GM12865 (cell line): Measurements from ENCODE around the gene MCOLN3.
"Not testable (repeated sequence)": the region's sequence is repeated elsewhere in the genome, so short reads cannot be mapped to it uniquely, and the experiment has no call there.

Experiments
- DNase-seq: peaks from one replicate; pipeline ENCODE4 v3.0.0; 2010; ENCODE audit warnings: low read depth
- H3K4me3 ChIP-seq: 2 replicates; pipeline ENCODE4 v1.5.1; 2011; ENCODE audit warnings: mild to moderate bottlenecking, low read depth, low read length, control low read depth
- TF ChIP-seq, protein P1 (sequence below): IDR thresholded peaks from 2 replicates; pipeline ENCODE4 v1.5.1; 2011; ENCODE audit warnings: low read length, control low read depth, low read depth, inconsistent platforms; ENCODE audit not compliant: insufficient read depth; ENCODE audit errors: missing control alignments

Gene MCOLN3

DNA sequence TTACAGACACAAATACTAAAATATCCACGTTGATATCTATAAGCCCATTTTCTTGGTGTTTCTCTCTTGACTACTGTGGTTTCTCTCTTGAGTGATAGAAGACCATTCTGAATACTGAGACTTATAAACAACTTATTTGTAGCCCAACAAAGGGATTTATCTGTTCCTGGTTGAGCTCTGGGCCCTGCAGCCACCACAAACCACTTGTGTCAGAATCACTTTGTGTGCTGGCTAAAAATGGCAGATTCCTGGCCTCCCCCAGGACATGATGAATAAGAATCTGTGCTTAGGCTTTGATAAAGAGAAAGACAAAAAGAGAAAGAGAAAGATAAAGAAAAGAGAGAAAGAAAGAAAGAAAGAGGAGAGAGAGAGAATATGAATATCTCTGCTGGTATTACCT is 32.5 kb downstream of the MCOLN3 start:
- DNase-seq = no peak
- TF ChIP-seq, protein P1, sequence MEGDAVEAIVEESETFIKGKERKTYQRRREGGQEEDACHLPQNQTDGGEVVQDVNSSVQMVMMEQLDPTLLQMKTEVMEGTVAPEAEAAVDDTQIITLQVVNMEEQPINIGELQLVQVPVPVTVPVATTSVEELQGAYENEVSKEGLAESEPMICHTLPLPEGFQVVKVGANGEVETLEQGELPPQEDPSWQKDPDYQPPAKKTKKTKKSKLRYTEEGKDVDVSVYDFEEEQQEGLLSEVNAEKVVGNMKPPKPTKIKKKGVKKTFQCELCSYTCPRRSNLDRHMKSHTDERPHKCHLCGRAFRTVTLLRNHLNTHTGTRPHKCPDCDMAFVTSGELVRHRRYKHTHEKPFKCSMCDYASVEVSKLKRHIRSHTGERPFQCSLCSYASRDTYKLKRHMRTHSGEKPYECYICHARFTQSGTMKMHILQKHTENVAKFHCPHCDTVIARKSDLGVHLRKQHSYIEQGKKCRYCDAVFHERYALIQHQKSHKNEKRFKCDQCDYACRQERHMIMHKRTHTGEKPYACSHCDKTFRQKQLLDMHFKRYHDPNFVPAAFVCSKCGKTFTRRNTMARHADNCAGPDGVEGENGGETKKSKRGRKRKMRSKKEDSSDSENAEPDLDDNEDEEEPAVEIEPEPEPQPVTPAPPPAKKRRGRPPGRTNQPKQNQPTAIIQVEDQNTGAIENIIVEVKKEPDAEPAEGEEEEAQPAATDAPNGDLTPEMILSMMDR = no peak
- no peak overlapping the region for H3K4me3 ChIP-seq

DNA sequence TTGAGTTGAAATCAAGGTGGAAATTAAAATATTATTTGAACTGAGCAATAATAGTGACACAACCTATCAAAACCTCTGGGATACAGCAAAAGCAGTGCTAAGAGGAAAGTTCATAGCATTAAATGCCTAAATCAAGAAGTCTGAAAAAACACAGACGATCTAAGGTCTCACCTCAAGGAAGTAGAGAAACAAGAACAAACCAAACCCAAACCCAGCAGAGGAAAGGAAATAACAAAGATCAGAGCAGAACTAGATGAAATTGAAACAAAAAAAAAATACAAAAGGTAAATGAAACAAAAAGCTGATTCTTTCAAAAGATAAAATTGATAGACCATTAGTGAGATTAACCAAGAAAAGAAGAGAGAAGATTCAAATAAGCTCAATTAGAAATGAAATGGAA is 42.7 kb downstream of the MCOLN3 start:
- DNase-seq, H3K4me3 ChIP-seq: not testable (repeated sequence)

DNA sequence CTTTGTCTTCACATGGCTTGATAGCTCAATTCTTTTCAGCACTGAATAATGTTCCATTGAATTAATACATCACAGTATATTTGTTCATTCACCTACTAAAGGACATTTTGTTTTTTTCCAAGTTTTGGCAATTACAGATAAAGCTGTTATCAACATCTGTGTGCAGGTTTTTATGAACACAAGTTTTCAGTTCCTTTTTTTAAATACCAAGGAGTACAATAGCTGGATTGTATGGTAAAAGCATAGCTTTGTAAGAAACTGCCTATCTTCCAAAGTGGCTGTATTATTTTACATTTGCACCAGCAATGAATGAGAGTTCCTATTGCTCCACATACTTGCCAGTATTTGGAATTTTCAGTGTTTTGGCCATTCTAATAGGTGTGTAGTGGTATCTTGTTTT is 46.6 kb downstream of the MCOLN3 start:
- TF ChIP-seq, protein P1 = no peak
- no peak overlapping the region for H3K4me3 ChIP-seq
- DNase-seq = no peak

DNA sequence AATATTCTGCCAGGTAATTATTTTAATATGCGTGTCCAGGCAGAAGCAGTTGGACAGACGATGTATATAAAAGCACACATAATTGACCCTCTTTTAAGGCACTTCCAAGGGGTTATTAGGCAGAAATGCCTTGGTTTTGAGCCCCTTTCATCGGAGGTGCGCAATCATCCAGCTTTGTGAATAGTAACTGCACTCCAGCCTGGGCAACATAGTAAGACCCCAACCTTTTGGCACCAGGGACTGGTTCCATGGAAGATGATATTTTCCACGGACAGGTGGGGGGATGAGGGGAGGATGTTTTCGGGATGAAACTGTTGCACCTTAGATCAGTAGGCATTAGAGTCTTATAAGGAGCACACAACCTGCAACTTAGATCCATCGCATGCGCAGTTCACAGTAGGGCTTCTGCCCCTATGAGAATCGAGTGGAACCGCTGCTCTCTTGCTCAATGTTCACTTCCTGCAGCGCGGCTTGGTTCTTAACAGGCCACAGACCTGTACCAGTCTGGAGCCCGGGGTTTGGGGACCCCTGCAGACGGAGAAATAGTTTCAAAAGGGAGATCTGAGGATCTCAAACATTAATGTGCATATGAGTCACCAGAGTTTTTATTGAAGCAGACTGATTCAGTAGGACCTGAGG is 49.5 kb downstream of the MCOLN3 start:
- H3K4me3 ChIP-seq = peak overlapping the region; percentile 91
- peak; percentile 84 for DNase-seq
- TF ChIP-seq, protein P1 = no peak

DNA sequence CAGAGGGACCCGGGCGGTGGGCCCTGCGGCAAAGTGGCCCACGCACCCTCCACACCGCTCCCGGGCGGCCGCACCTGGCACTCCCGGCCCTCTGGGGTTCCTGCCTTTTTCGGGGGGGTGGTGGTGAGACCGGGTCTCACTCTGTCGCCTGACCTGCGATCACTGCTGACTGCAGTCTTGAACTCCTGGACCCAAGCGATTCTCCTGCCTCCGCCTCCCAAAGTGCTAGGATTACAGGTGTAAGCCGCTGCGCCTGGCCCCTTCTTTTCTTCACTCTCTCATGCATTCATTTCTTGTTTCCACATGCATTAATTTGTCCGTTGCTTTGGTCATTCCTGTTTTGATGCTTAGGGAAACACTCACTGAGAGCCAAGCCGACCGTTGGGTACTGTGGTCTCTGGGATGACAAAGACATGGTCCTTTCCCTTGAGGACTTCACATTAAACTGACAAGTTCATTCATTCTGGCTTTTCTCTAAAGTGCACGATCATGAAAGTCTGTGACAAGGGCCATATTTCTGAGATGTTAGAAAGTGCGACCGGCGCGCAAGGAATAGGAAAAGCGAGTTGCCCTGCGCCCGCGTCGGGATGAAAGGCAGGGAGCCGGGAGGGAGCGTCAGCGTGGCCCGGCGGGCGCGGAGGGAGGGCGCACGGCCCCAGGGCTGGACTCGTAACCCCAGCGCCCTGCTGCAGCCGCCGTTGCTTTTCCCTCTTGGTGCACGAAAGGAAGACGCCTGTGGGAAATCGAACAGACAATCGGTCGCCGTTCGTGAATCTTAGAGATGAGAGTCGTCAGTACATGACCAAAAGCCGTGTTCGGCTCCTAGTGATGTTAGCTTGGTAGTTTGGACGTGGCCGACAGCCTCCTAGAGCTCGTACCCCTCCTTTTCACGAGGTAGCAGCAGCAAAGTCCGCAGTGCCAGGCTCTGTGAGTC is 50.4 kb downstream of the MCOLN3 start:
- TF ChIP-seq, protein P1 = no peak
- DNase-seq = peak; percentile 46
- H3K4me3 ChIP-seq = peak overlapping the region; percentile 91

DNA sequence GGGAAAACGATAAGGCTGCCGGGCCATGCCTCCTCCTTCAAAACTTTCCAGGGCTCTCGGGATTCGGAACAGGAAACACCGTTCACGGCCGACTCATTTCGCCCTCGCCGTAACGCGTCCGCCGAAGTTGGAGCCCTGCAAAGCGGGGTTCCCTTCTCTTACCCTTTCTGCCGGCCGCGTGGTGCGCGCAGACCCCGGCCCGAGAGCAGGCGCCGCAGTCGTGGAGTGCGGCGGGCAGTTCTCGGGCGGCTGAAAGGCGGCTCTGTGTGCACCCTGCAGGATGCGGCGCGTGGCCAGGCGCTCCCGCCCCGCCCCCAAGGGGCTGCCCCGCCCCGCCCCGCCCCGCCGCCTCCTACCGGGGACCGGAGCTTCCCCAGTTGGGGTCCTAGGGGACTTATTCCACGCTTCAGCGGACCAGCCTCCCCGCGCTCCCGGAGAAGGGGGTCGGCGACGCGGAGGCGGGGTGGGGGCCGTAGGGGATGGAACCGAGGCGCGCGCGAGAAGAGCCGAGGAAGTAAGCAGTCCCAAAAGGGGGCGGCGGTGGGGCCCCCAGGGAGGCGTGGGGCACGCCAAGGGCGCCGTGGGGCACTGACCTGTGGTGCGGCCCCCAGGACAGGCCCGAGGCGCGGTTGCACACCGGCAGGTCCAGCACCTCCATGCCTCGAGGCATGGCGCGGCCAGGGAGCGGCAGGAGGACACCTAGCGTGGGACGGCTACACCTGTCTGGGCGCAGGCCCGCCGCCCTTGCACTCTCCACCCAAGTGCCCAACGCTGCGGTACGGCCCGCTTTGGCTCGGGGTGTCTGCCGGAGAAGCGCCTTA is 51.2 kb downstream of the MCOLN3 start, which contains the start of gene MCOLN2:
Gene MCOLN2, minus strand, starts transcription at position 268 of the 821 bp plus-strand sequence. Its CDS starts 241 bp downstream, at position 27.
- peak within 1 kb of the TSS; percentile 91 for H3K4me3 ChIP-seq
- DNase-seq = peak; percentile 77
- TF ChIP-seq, protein P1 = no peak
